OCI-LY3 (cell line): Measurements from ENCODE around the gene MSH4.

Source experiments
- H2AFZ ChIP-seq: fragments of 200-600, 300-600 bp; shearing (Covaris generic); 2 replicates; pipeline ENCODE4 v1.6.0; 2014; ENCODE audit warnings: antibody characterized with exemption, low read depth, low read length
- H3K27ac ChIP-seq: fragments of 200-600, 300-600 bp; sonication (generic); 2 replicates; pipeline ENCODE4 v1.5.1; 2014; ENCODE audit warnings: mild to moderate bottlenecking, low read length, moderate library complexity, mixed read lengths
- H3K27me3 ChIP-seq: fragments of 200-600, 300-600 bp; sonication (generic); 2 replicates; pipeline ENCODE4 v1.6.1; 2014; ENCODE audit warnings: low read depth, low read length, mixed read lengths
- H3K36me3 ChIP-seq: fragments of 200-600, 300-600 bp; sonication (generic); replicated peaks from 2 replicates; pipeline ENCODE3; 2014; ENCODE audit warnings: low read depth, low read length, mixed read lengths
- H3K4me1 ChIP-seq: fragments of 300-600, 200-600 bp; sonication (generic); 2 replicates; pipeline ENCODE4 v1.6.1; 2014; ENCODE audit warnings: low read length, mixed read lengths
- H3K4me2 ChIP-seq: fragments of 200-600, 300-600 bp; sonication (generic); 2 replicates; pipeline ENCODE4 v1.6.1; 2014; ENCODE audit warnings: low read length, mixed read lengths
- H3K4me3 ChIP-seq: fragments of 300-600, 200-600 bp; sonication (generic); 2 replicates; pipeline ENCODE4 v1.5.1; 2014; ENCODE audit warnings: antibody characterized with exemption, mild to moderate bottlenecking, low read length, moderate library complexity
- H3K79me2 ChIP-seq: fragments of 300-600, 200-600 bp; shearing (Covaris generic); 2 replicates; pipeline ENCODE4 v1.6.1; 2014; ENCODE audit warnings: mild to moderate bottlenecking, low read length, mixed read lengths
- H3K9ac ChIP-seq: fragments of 300-600, 200-600 bp; shearing (Covaris generic); 2 replicates; pipeline ENCODE4 v1.6.0; 2014; ENCODE audit warnings: mild to moderate bottlenecking, low read length, moderate library complexity
- H3K9me3 ChIP-seq: fragments of 200-600, 300-600 bp; shearing (Covaris generic); 2 replicates; pipeline ENCODE4 v1.6.1; 2014; ENCODE audit warnings: low read length, mixed read lengths; ENCODE audit not compliant: insufficient read depth
- H4K20me1 ChIP-seq: fragments of 200-600, 300-600 bp; sonication (generic); 2 replicates; pipeline ENCODE4 v1.6.1; 2016; ENCODE audit warnings: low read length, mixed read lengths; ENCODE audit not compliant: insufficient read depth
- EZH2phosphoT487 ChIP-seq: fragments of 200-600 bp; shearing (Covaris generic); IDR thresholded peaks from 2 replicates; pipeline ENCODE4 v1.6.1; 2018; ENCODE audit warnings: antibody characterized with exemption, mixed run types, low read depth
- TF ChIP-seq, protein P1 (sequence below): fragments of 200-600, 300-600 bp; sonication (generic); IDR thresholded peaks from 2 replicates; pipeline ENCODE4 v1.5.1; 2014; ENCODE audit warnings: antibody characterized with exemption, low read length, low read depth

MSH4 gene

GRCh38 chr1:75785320-75785982, 11.2 kb upstream of the MSH4 start:
- H3K4me1 ChIP-seq: peaks cover 20% of the 10 kb centered on the region
- TF ChIP-seq, protein P1, sequence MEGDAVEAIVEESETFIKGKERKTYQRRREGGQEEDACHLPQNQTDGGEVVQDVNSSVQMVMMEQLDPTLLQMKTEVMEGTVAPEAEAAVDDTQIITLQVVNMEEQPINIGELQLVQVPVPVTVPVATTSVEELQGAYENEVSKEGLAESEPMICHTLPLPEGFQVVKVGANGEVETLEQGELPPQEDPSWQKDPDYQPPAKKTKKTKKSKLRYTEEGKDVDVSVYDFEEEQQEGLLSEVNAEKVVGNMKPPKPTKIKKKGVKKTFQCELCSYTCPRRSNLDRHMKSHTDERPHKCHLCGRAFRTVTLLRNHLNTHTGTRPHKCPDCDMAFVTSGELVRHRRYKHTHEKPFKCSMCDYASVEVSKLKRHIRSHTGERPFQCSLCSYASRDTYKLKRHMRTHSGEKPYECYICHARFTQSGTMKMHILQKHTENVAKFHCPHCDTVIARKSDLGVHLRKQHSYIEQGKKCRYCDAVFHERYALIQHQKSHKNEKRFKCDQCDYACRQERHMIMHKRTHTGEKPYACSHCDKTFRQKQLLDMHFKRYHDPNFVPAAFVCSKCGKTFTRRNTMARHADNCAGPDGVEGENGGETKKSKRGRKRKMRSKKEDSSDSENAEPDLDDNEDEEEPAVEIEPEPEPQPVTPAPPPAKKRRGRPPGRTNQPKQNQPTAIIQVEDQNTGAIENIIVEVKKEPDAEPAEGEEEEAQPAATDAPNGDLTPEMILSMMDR: no peak
- no peak for TF ChIP-seq EZH2phosphoT487

DNA sequence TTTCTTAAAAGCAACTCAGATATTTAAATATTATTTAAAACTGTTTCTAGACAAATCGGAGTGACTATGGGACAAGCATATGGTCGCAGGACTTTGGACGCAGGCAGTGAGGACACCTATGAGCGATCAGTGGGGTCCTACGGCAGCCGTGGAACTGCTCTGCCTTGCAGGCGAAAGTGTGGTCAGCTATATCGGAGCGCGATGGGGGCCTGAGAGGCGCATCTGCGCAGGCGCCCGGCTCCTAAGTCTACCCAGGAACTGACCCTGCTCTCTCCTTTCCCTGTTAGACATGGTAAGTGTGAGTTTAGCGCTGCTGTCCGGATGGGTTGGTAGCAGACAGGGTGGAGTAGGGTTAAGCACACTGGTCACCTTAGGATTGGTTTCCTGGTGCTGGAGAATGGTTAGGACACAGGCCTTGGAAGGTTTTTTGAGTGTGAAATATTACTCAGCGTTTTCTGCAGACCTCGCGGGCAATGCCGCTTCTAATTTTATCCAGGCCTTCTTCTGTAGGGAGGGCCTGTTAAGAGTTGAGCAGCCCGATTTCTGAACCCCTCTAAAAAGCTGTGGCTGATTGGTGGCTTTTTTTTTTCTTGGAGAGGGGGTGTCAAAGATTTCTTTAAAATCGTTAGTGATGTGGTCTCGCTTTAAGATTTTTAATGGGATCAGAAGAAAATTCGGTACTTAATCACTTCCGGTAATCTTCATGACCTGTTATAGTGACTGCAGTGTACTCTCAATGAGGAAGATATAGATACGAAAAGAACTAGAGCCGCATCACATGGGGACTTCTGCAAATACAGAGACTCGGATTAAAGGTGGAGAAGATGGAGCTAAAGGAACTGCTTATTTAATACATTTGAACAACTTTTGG, 10.5 kb upstream of the MSH4 start, which contains the start of gene RABGGTB:
TSS of gene RABGGTB (plus strand) at position 274 of the 871 bp plus-strand sequence. CDS start at position 290, 16 bp downstream.
- TF ChIP-seq EZH2phosphoT487: no peak
- TF ChIP-seq, protein P1: no peak
- Histone ChIP-seq H3K27me3 (no peaks in the 10 kb centered on the region), H3K79me2 (peaks cover 59% of the 10 kb centered on the region)

More at GRCh38 chr1:75785320-75785982, 11.2 kb upstream of the MSH4 start:
- Histone ChIP-seq H3K27ac (peak overlapping the region; percentile 98), H3K9me3 (no peaks in the 10 kb centered on the region), H3K9ac (peak overlapping the region; percentile 99), H3K27me3 (no peaks in the 10 kb centered on the region), H3K4me3 (peak overlapping the region; percentile 92), H3K4me2 (peak overlapping the region; percentile 77), H3K36me3 (peaks cover 37% of the 10 kb centered on the region), H3K79me2 (peaks cover 52% of the 10 kb centered on the region), H2AFZ (peak overlapping the region; percentile 13; the same call in 1 of the 2 replicates), H4K20me1 (peaks cover 35% of the 10 kb centered on the region)

GRCh38 chr1:75786901-75787493, 9.7 kb upstream of the MSH4 start:
- Histone ChIP-seq H3K4me3 (peak overlapping the region; percentile 92), H3K4me1 (peaks cover 20% of the 10 kb centered on the region), H3K4me2 (peak overlapping the region; percentile 99), H3K27ac (peak overlapping the region; percentile 98), H4K20me1 (peaks cover 44% of the 10 kb centered on the region), H3K36me3 (peaks cover 50% of the 10 kb centered on the region), H3K9me3 (no peaks in the 10 kb centered on the region), H3K79me2 (peaks cover 66% of the 10 kb centered on the region), H3K9ac (peak overlapping the region; percentile 99), H2AFZ (no peak overlapping the region), H3K27me3 (no peaks in the 10 kb centered on the region)
- TF ChIP-seq, protein P1: no peak
- no peak for TF ChIP-seq EZH2phosphoT487

More for the DNA sequence above, 10.5 kb upstream of the MSH4 start, which contains the start of gene RABGGTB:
- peak within 1 kb of the TSS; percentile 98 for H3K27ac ChIP-seq
- H3K4me2 ChIP-seq: peak within 1 kb of the TSS; percentile 99
- peak within 1 kb of the TSS; percentile 92 for H3K4me3 ChIP-seq
- peaks cover 40% of the 10 kb centered on the region for H4K20me1 ChIP-seq
- H3K9ac ChIP-seq: peak within 1 kb of the TSS; percentile 99
- H3K9me3 ChIP-seq: no peaks in the 10 kb centered on the region
- peaks cover 20% of the 10 kb centered on the region for H3K4me1 ChIP-seq
- H2AFZ ChIP-seq: peak within 1 kb of the TSS; percentile 13; the same call in 1 of the 2 replicates
- H3K36me3 ChIP-seq: peaks cover 43% of the 10 kb centered on the region
